ENCODE data around the gene LCAT.
"Not testable (repeated sequence)": the region's sequence is repeated elsewhere in the genome, so short reads cannot be mapped to it uniquely, and the experiment has no call there.

The LCAT gene

GRCh38 chr16:67943619-67944504 is at the start of gene LCAT:
Gene LCAT, minus strand, starts transcription at chr16:67944120. Its CDS starts 19 bp downstream, at chr16:67944101.
- no peak for FAIRE-seq
- DNase-seq (ENCODE audit: extremely low spot score, insufficient read length, low read depth), result no peak

GRCh38 chr16:67993207-67994039 is 49.5 kb upstream of the LCAT start:
- peak; percentile 75 for FAIRE-seq
- DNase-seq (ENCODE audit: extremely low spot score, insufficient read length, low read depth), result peak; percentile 77

GRCh38 chr16:67992661-67993206 is 48.8 kb upstream of the LCAT start:
- FAIRE-seq (no peak), DNase-seq (ENCODE audit: extremely low spot score, insufficient read length, low read depth) (no peak)

GRCh38 chr16:67990018-67990386 is 46.1 kb upstream of the LCAT start:
- DNase-seq (ENCODE audit: extremely low spot score, insufficient read length, low read depth) (no peak), FAIRE-seq (no peak)

GRCh38 chr16:67989322-67990017 is 45.5 kb upstream of the LCAT start:
- FAIRE-seq (peak; percentile 58), DNase-seq (ENCODE audit: extremely low spot score, insufficient read length, low read depth) (no peak)

GRCh38 chr16:67988675-67989074 is 44.8 kb upstream of the LCAT start:
- FAIRE-seq (no peak), DNase-seq (ENCODE audit: extremely low spot score, insufficient read length, low read depth) (no peak)

GRCh38 chr16:67987460-67988160 is 43.7 kb upstream of the LCAT start:
- DNase-seq (ENCODE audit: extremely low spot score, insufficient read length, low read depth), result no peak
- no peak for FAIRE-seq

GRCh38 chr16:67986949-67987348 is 43.0 kb upstream of the LCAT start:
- FAIRE-seq (no peak), DNase-seq (ENCODE audit: extremely low spot score, insufficient read length, low read depth) (no peak)

- DNase-seq (ENCODE audit: extremely low spot score, insufficient read length, low read depth) (no peak), FAIRE-seq (no peak)
These were observed 38.2 kb upstream of the LCAT start for GRCh38 chr16:67982011-67982696.

GRCh38 chr16:67979955-67980678 is 36.2 kb upstream of the LCAT start, which contains the start of gene DPEP3:
Gene DPEP3, minus strand, starts transcription at chr16:67980499. Its CDS starts 119 bp downstream, at chr16:67980380.
- FAIRE-seq (no peak), DNase-seq (ENCODE audit: extremely low spot score, insufficient read length, low read depth) (no peak)

- FAIRE-seq (no peak), DNase-seq (ENCODE audit: extremely low spot score, insufficient read length, low read depth) (no peak)
These were observed 33.7 kb upstream of the LCAT start for GRCh38 chr16:67977469-67978227.

GRCh38 chr16:67977005-67977404 is 33.1 kb upstream of the LCAT start:
- DNase-seq (ENCODE audit: extremely low spot score, insufficient read length, low read depth), result no peak
- FAIRE-seq, result no peak

- DNase-seq (ENCODE audit: extremely low spot score, insufficient read length, low read depth) (no peak), FAIRE-seq (no peak)
These were observed 32.3 kb upstream of the LCAT start for GRCh38 chr16:67976205-67976604.

GRCh38 chr16:67975321-67976105 is 31.6 kb upstream of the LCAT start:
- FAIRE-seq, result peak; percentile 59
- DNase-seq (ENCODE audit: extremely low spot score, insufficient read length, low read depth), result no peak

GRCh38 chr16:67972285-67972684 is 28.4 kb upstream of the LCAT start:
- DNase-seq (ENCODE audit: extremely low spot score, insufficient read length, low read depth); FAIRE-seq: not testable (repeated sequence)

GRCh38 chr16:67971111-67971510 is 27.2 kb upstream of the LCAT start:
- FAIRE-seq (no peak), DNase-seq (ENCODE audit: extremely low spot score, insufficient read length, low read depth) (no peak)
